Duodenal mucosa (tissue), 2 donors: Measurements from ENCODE around the gene CKAP5.

ENCODE experiments used
- H3K27ac ChIP-seq: one replicate; pipeline ENCODE4 v1.7.0; 2013; ENCODE audit warnings: low read depth, low read length
- H3K27me3 ChIP-seq, 2 donors: one replicate each; pipeline ENCODE4 v1.7.0; 2013; ENCODE audit warnings: low read length in 2 of 2, control low read depth in 1 of 2; ENCODE audit not compliant: insufficient read depth in 2 of 2, control insufficient read depth in 1 of 2
- H3K36me3 ChIP-seq, 2 donors: one replicate each; pipeline ENCODE4 v1.7.0; 2013; ENCODE audit warnings: low read length in 2 of 2, control low read depth in 1 of 2; ENCODE audit not compliant: insufficient read depth in 2 of 2, control insufficient read depth in 1 of 2
- H3K4me1 ChIP-seq, 2 donors: one replicate each; pipeline ENCODE4 v1.7.0; 2013; ENCODE audit warnings: low read length in 2 of 2, control low read depth in 1 of 2; ENCODE audit not compliant: insufficient read depth in 2 of 2, control insufficient read depth in 1 of 2
- H3K4me3 ChIP-seq, 2 donors: one replicate each; pipeline ENCODE4 v1.7.0; 2013; ENCODE audit warnings: low read length in 2 of 2, low read depth in 1 of 2
- H3K9ac ChIP-seq, 2 donors: one replicate each; pipeline ENCODE4 v1.7.0; 2013; ENCODE audit warnings: low read length in 2 of 2, low read depth in 1 of 2
- H3K9me3 ChIP-seq, 2 donors: one replicate each; pipeline ENCODE4 v1.7.0; 2013; ENCODE audit warnings: low read length in 2 of 2, control low read depth in 1 of 2; ENCODE audit not compliant: control insufficient read depth in 1 of 2

Gene CKAP5

DNA sequence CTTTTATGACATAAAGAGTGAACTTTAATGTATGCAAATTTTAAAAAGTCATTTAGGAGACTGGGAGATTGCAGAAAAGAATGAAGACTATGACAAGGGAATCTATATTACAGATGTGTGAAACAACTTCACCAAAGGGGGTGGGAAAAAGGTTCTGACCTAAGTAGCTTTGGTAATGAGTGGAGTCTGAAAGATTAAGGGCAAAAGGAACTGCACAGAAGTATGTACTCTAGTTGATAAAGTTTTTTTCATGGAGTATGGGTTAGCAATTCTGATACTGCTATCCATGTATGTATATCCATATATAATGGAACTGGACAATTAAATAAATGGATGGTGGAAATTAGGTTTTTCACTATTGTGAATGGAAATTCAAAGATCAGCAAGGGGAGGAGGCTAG, 9.2 kb downstream of the CKAP5 start:
- Histone ChIP-seq H3K9ac (no peak overlapping the region), H3K4me3 (no peak overlapping the region)

DNA sequence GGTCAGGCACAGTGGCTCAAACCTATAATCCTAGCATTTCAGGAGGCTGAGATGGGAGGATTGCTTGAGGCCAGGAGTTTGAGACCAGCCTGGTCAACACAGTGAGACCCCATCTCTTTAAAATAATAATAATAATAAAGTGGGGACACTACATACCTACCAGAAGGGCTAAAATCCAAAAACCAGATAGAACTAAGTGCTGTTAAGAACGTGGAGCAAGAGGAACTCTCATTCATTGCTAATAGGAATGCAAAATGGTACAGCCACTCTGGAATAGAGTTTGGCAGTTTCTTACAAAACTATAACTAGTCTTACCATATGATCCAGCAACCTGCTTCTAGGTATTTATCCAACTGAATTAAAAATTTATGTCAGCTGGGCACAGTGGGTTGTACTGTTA, 9.6 kb downstream of the CKAP5 start:
- H3K9me3 ChIP-seq, result no peaks in the 10 kb centered on the region
- H3K4me3 ChIP-seq, result no peak overlapping the region
- H3K9ac ChIP-seq, result no peak overlapping the region
- peaks cover 0 to 3% of the 10 kb centered on the region in 2 donors for H3K36me3 ChIP-seq
- no peak overlapping the region for H3K27ac ChIP-seq
- H3K27me3 ChIP-seq, result no peaks in the 10 kb centered on the region
- peaks cover 0 to 11% of the 10 kb centered on the region in 2 donors for H3K4me1 ChIP-seq

More for the DNA sequence above, 9.2 kb downstream of the CKAP5 start:
- Histone ChIP-seq H3K36me3 (peaks cover 0 to 3% of the 10 kb centered on the region in 2 donors), H3K27me3 (no peaks in the 10 kb centered on the region), H3K27ac (no peak overlapping the region), H3K9me3 (no peaks in the 10 kb centered on the region), H3K4me1 (peaks cover 0 to 11% of the 10 kb centered on the region in 2 donors)

- H3K9me3 ChIP-seq, result no peaks in the 10 kb centered on the region
- H3K4me3 ChIP-seq, result no peak overlapping the region
- no peak overlapping the region for H3K27ac ChIP-seq
- H3K9ac ChIP-seq, result no peak overlapping the region
- H3K27me3 ChIP-seq, result no peaks in the 10 kb centered on the region
- H3K4me1 ChIP-seq, result peaks cover 0 to 11% of the 10 kb centered on the region in 2 donors
- no peaks in the 10 kb centered on the region for H3K36me3 ChIP-seq
Observed at GRCh38 chr11:46835897-46836296, 10.2 kb downstream of the CKAP5 start.

GRCh38 chr11:46834821-46835220, 11.3 kb downstream of the CKAP5 start:
- H3K27me3 ChIP-seq, result no peaks in the 10 kb centered on the region

GRCh38 chr11:46832511-46833214, 13.4 kb downstream of the CKAP5 start:
- no peak overlapping the region for H3K9ac ChIP-seq
- no peaks in the 10 kb centered on the region for H3K36me3 ChIP-seq

More at GRCh38 chr11:46834821-46835220, 11.3 kb downstream of the CKAP5 start:
- Histone ChIP-seq H3K4me3 (no peak overlapping the region), H3K36me3 (no peaks in the 10 kb centered on the region), H3K4me1 (peaks cover 0 to 11% of the 10 kb centered on the region in 2 donors), H3K9me3 (no peaks in the 10 kb centered on the region), H3K9ac (no peak overlapping the region), H3K27ac (no peak overlapping the region)

DNA sequence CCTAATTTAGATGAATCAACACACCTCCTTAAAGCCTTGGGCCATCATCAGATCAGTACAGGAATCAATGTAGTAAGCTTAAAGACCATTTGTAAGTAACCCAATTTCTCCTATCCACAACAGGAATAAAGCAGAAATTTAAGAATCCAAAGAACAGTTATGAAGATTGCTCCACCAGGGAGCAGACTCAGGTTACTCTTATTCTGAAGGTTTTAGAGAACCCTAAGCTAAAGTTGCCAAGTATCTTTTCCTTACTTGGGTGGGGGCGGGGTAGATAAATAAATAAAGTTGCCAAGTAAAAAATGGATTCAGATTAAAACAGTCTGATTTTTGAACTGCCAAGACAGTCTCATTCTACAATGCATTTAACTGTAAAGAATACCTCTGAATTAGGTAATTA, 18.1 kb downstream of the CKAP5 start:
- H3K36me3 ChIP-seq, result no peaks in the 10 kb centered on the region
- no peak overlapping the region for H3K4me3 ChIP-seq
- no peak overlapping the region for H3K27ac ChIP-seq
- H3K4me1 ChIP-seq, result peaks cover 9 to 15% of the 10 kb centered on the region in 2 donors
- no peak overlapping the region for H3K9ac ChIP-seq
- H3K9me3 ChIP-seq, result no peaks in the 10 kb centered on the region
- H3K27me3 ChIP-seq, result no peaks in the 10 kb centered on the region

More at GRCh38 chr11:46832511-46833214, 13.4 kb downstream of the CKAP5 start:
- Histone ChIP-seq H3K4me3 (no peak overlapping the region), H3K27ac (no peak overlapping the region), H3K9me3 (no peaks in the 10 kb centered on the region), H3K4me1 (peaks cover 0 to 11% of the 10 kb centered on the region in 2 donors), H3K27me3 (no peaks in the 10 kb centered on the region)

DNA sequence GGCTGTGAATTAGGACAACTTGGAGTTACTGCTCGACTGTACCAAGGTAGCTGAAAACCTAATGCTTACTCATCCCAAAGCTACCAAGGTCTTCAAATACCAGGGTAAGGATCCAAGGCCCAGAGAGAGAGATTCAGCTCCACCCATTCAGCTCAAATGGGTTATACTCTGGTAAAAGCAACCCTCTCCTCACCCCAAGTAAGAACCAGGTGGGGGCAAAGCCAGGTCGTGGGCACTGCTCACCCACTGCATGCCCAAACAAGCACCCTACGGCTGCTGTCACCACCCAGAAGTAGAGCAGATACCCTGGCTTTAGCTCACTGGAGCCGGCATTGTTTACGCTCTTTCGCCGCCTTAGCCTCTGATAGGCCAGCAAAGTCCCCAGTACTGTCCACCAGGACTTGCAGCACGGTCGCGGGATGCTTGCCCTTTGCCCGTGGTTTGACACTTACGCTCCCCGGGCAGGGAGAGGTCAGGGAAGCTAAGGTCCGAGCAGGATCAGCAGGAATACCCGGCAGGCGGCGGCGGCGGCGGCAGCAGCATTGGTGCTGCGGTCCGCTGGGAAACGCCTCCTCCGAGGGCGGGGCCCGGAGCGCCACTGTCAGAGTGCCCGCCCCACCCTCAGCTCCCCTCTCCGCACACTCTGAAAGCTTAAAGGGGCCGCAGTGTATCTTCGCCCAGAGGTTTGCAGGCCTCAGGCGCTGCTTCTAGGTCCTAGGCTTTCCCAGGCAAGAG, 19.6 kb downstream of the CKAP5 start:
- H3K4me3 ChIP-seq, result peak overlapping the region; percentile 81 to 93
- peak overlapping the region; percentile 1 for H3K27ac ChIP-seq
- H3K36me3 ChIP-seq, result no peaks in the 10 kb centered on the region
- H3K9me3 ChIP-seq, result no peaks in the 10 kb centered on the region
- H3K9ac ChIP-seq, result peak overlapping the region; percentile 60 to 69
- H3K4me1 ChIP-seq, result peaks cover 9 to 13% of the 10 kb centered on the region in 2 donors
- H3K27me3 ChIP-seq, result no peaks in the 10 kb centered on the region

DNA sequence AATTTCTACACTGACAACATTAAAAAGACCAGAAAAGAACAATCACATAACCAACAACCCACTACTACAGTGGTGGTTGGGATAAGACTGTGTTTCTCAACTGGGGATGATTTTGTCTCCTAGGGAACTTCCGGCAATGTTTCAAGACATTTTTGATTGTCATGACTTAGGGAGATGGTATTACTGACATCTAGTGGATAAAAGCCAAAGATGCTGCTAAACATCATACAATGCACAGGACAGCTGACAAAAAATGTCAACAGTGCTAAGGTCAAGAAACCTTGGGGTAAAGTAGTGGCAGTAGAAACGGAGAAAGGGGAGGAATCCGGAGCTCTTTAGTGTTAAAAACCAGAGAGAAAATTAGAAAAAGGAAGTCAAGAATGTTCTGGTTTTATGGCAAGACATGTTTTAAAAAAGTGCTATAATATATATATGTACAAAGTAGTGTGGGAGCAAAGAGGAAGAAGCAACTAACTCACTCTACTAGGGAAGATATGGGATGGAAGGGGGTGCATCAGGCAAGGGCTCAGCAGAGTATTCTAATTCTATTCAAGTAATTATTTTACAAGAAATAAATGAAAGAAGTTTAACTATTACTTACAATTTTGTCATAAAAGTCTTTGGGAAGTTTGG, 37.2 kb downstream of the CKAP5 start:
- no peaks in the 10 kb centered on the region for H3K4me1 ChIP-seq
- peaks cover 11 to 45% of the 10 kb centered on the region in 2 donors for H3K36me3 ChIP-seq
- H3K9me3 ChIP-seq, result no peaks in the 10 kb centered on the region
- H3K4me3 ChIP-seq, result no peak overlapping the region
- no peaks in the 10 kb centered on the region for H3K27me3 ChIP-seq
- H3K27ac ChIP-seq, result no peak overlapping the region
- H3K9ac ChIP-seq, result no peak overlapping the region

- no peaks in the 10 kb centered on the region for H3K9me3 ChIP-seq
- H3K4me1 ChIP-seq, result no peaks in the 10 kb centered on the region
- H3K9ac ChIP-seq, result no peak overlapping the region
- no peaks in the 10 kb centered on the region for H3K27me3 ChIP-seq
- no peak overlapping the region for H3K27ac ChIP-seq
- no peak overlapping the region for H3K4me3 ChIP-seq
- H3K36me3 ChIP-seq, result peaks cover 16 to 50% of the 10 kb centered on the region in 2 donors
Observed at GRCh38 chr11:46801694-46802470, 44.2 kb downstream of the CKAP5 start.
